ENCODE data around the gene MTMR3.

Gene MTMR3

GRCh38 chr22:29871684-29872083 is 11.3 kb upstream of the MTMR3 start:
- DNase-seq, result peak; percentile 99

- no peak for DNase-seq
These were observed 10.7 kb upstream of the MTMR3 start for GRCh38 chr22:29872144-29872893.

GRCh38 chr22:29872989-29873388 is 10.0 kb upstream of the MTMR3 start:
- no peak for DNase-seq

GRCh38 chr22:29873943-29874342 is 9.0 kb upstream of the MTMR3 start:
- DNase-seq, result peak; percentile 37

- no peak for DNase-seq
These were observed 5.4 kb upstream of the MTMR3 start for GRCh38 chr22:29877620-29878019.

- peak; percentile 31 for DNase-seq
These were observed 3.2 kb upstream of the MTMR3 start for GRCh38 chr22:29879753-29880152.

- DNase-seq, result peak; percentile 97
These were observed 294 bp upstream of the MTMR3 start for GRCh38 chr22:29882716-29883044.

GRCh38 chr22:29883775-29884097 is 762 bp downstream of the MTMR3 start:
- DNase-seq, result no peak

- DNase-seq, result no peak
These were observed 2.6 kb downstream of the MTMR3 start for GRCh38 chr22:29885610-29886009.

- DNase-seq, result no peak
These were observed 3.6 kb downstream of the MTMR3 start for GRCh38 chr22:29886596-29886995.

GRCh38 chr22:29887358-29887757 is 4.4 kb downstream of the MTMR3 start:
- DNase-seq, result no peak

GRCh38 chr22:29890760-29891159 is 7.8 kb downstream of the MTMR3 start:
- DNase-seq, result no peak

GRCh38 chr22:29892315-29893156 is 9.6 kb downstream of the MTMR3 start:
- no peak for DNase-seq

GRCh38 chr22:29901354-29901753 is 18.4 kb downstream of the MTMR3 start:
- no peak for DNase-seq

- DNase-seq, result no peak
These were observed 20.4 kb downstream of the MTMR3 start for GRCh38 chr22:29903371-29903770.

- no peak for DNase-seq
These were observed 21.0 kb downstream of the MTMR3 start for GRCh38 chr22:29904020-29904419.

- peak; percentile 88 for DNase-seq
These were observed 25.0 kb downstream of the MTMR3 start for GRCh38 chr22:29907753-29908515.

- no peak for DNase-seq
These were observed 29.2 kb downstream of the MTMR3 start for GRCh38 chr22:29912141-29912540.

- no peak for DNase-seq
These were observed 29.8 kb downstream of the MTMR3 start for GRCh38 chr22:29912605-29913398.

- no peak for DNase-seq
These were observed 31.2 kb downstream of the MTMR3 start for GRCh38 chr22:29914165-29914564.

GRCh38 chr22:29914991-29915533 is 32.1 kb downstream of the MTMR3 start:
- no peak for DNase-seq

GRCh38 chr22:29916007-29916544 is 33.1 kb downstream of the MTMR3 start:
- no peak for DNase-seq

Measured in NCI-H2171 treated with DMSO at 0.1 percent for 48 hours (cell line).